Lower leg skin (tissue), 4 donors: ENCODE results near the gene SAPCD1. TPM values are rescaled to one million over a fixed set of nuclear protein-coding genes. Genes with fewer than 3 reads are reported as not detected.

Source experiments
- DNase-seq, 2 donors: peaks; one replicate each; pipeline ENCODE4 v3.0.0-alpha.2; 2019; ENCODE audit warnings: low spot score in 2 of 2
- H3K4me3 ChIP-seq: fragments of 200-600 bp; sonication (generic); 2 replicates; pipeline ENCODE4 v1.5.1; 2017; ENCODE audit warnings: mild to moderate bottlenecking, low read depth; ENCODE audit not compliant: poor library complexity, severe bottlenecking
- POLR2A ChIP-seq, 2 donors: fragments of 450-650 bp; IDR thresholded peaks; one replicate each; pipeline ENCODE4 v1.6.1; 2016 to 2017; ENCODE audit warnings: antibody characterized with exemption in 2 of 2, mild to moderate bottlenecking in 1 of 2, moderate library complexity in 1 of 2
- WGBS, 2 donors: methylation state at CpG; one replicate each; pipeline ENCODE4 v1.1.5; 2018; 5-methylcytosine and 5-hydroxymethylcytosine counted together
- intact Hi-C: fragments of 100-400 bp; cut with DNase I; formaldehyde crosslinking; loops from one replicate; pipeline ENCODE4 v1.15.0; 2023; ENCODE audit warnings: low total_unique reads
- total RNA-seq, 4 donors: library from RNA; depleted of rRNA; stranded (reverse); fragments of >200 nt; gene quantifications; one replicate each; pipeline ENCODE4 v1.1.0, GENCODE V29; 2016
- TF ChIP-seq, protein P1 (sequence below), 3 donors: fragments of 450-650 bp; IDR thresholded peaks; one replicate each; pipeline ENCODE4 v1.5.1; 2016; ENCODE audit warnings: antibody characterized with exemption in 3 of 3, mild to moderate bottlenecking in 3 of 3, moderate library complexity in 2 of 3

SAPCD1 gene
- total RNA-seq, 4 donors from 2014 or later, result 25.3 to 80.6 (median 55.3) TPM

GRCh38 chr6:31744422-31744821, 18.0 kb upstream of the SAPCD1 start:
- TF ChIP-seq POLR2A (IDR thresholded peaks at IDR 0.05), result no peak
- TF ChIP-seq, protein P1, sequence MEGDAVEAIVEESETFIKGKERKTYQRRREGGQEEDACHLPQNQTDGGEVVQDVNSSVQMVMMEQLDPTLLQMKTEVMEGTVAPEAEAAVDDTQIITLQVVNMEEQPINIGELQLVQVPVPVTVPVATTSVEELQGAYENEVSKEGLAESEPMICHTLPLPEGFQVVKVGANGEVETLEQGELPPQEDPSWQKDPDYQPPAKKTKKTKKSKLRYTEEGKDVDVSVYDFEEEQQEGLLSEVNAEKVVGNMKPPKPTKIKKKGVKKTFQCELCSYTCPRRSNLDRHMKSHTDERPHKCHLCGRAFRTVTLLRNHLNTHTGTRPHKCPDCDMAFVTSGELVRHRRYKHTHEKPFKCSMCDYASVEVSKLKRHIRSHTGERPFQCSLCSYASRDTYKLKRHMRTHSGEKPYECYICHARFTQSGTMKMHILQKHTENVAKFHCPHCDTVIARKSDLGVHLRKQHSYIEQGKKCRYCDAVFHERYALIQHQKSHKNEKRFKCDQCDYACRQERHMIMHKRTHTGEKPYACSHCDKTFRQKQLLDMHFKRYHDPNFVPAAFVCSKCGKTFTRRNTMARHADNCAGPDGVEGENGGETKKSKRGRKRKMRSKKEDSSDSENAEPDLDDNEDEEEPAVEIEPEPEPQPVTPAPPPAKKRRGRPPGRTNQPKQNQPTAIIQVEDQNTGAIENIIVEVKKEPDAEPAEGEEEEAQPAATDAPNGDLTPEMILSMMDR (IDR thresholded peaks at IDR 0.05), result no peak
- H3K4me3 ChIP-seq, result no peak overlapping the region
- intact Hi-C loops, result no loop called here
- no peak for DNase-seq
- WGBS, 2 donors, result 50 to 68% methylated on average over 1 of the region's 1 CpG

- intact Hi-C loops, result no loop called here
- DNase-seq, result no peak
- TF ChIP-seq, protein P1 (IDR thresholded peaks at IDR 0.05), result no peak
- TF ChIP-seq POLR2A (IDR thresholded peaks at IDR 0.05), result no peak
- WGBS, 2 donors, result 90 to 91% methylated on average over 8 of the region's 8 CpGs
- H3K4me3 ChIP-seq, result no peak overlapping the region
These were observed 13.0 kb upstream of the SAPCD1 start for GRCh38 chr6:31749301-31750036.

GRCh38 chr6:31750411-31751022, 11.9 kb upstream of the SAPCD1 start:
- TF ChIP-seq, protein P1 (IDR thresholded peaks at IDR 0.05), result no peak
- no peak for TF ChIP-seq POLR2A (IDR thresholded peaks at IDR 0.05)
- H3K4me3 ChIP-seq, result no peak overlapping the region
- no peak for DNase-seq
- intact Hi-C loops, result no loop called here
- 84 to 90% methylated on average over 7 of the region's 7 CpGs for WGBS, 2 donors

DNA sequence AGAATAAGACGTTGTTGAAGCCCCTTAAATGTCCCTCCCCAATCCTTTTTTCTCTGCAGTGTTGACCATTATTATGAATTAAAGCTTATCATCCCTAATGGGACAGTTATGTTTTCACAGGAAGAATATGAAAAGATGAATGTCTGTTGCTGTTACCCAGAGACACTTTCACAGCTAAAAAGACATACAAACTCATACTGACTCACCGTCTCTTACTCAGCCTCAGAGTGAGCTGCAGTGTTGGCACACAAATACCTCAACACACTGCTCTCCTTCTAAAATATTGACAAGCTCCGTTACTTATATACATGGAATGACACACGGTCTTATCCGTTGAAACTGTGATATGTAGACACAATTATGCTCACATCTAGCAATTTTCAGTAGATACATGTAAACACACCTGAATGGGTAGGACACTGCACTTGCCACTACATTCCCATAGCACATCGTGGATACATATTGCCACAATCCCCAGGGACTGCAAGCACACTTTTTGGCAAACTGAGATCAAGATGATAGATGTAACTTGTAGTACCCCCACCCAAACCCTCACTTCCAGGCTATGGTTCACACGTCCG, 9.6 kb upstream of the SAPCD1 start:
- intact Hi-C loops, result no loop called here
- H3K4me3 ChIP-seq, result no peak overlapping the region
- no peak for TF ChIP-seq POLR2A (IDR thresholded peaks at IDR 0.05)
- TF ChIP-seq, protein P1 (IDR thresholded peaks at IDR 0.05), result no peak
- no peak for DNase-seq
- WGBS, 2 donors, result 73 to 78% methylated on average over 8 of the region's 8 CpGs

- no peak for TF ChIP-seq POLR2A (IDR thresholded peaks at IDR 0.05)
- TF ChIP-seq, protein P1 (IDR thresholded peaks at IDR 0.05), result no peak
- intact Hi-C loops, result no loop called here
- no peak overlapping the region for H3K4me3 ChIP-seq
- DNase-seq, result no peak
- 92 to 96% methylated on average over 2 of the region's 2 CpGs for WGBS, 2 donors
These were observed 4.2 kb upstream of the SAPCD1 start for GRCh38 chr6:31758281-31758680.
